HepG2 (cell line): ENCODE measurements around the gene MTF2. TPM values are rescaled to one million over a fixed set of nuclear protein-coding genes. Genes with fewer than 3 reads are reported as not detected.

Experiments used
- AKAP8 ChIP-seq: sonication (generic); formaldehyde crosslinking; IDR thresholded peaks from 2 replicates; pipeline ENCODE4 v1.5.1; 2020; ENCODE audit warnings: mild to moderate bottlenecking, missing genetic modification reagents
- ATF7-NPFF ChIP-seq: sonication (generic); formaldehyde crosslinking; IDR thresholded peaks from 2 replicates; pipeline ENCODE4 v1.8.1; 2023; ENCODE audit warnings: mild to moderate bottlenecking, low read depth, missing genetic modification reagents, moderate library complexity
- BORCS8-MEF2B ChIP-seq: sonication (generic); formaldehyde crosslinking; IDR thresholded peaks from 2 replicates; pipeline ENCODE4 v1.8.0; 2022; ENCODE audit warnings: mild to moderate bottlenecking, missing genetic modification reagents
- ELF1 ChIP-seq: sonication (generic); formaldehyde crosslinking; IDR thresholded peaks from 2 replicates; pipeline ENCODE4 v1.4.0; 2020; ENCODE audit warnings: missing genetic modification reagents
- GATA4 ChIP-seq: sonication (generic); IDR thresholded peaks from 2 replicates; pipeline ENCODE4 v1.6.1; 2016; ENCODE audit warnings: antibody characterized with exemption, low read depth, borderline replicate concordance
- MYC ChIP-seq: sonication (generic); formaldehyde crosslinking; IDR thresholded peaks from 2 replicates; pipeline ENCODE4 v1.9.0; 2021; ENCODE audit warnings: missing genetic modification reagents, borderline replicate concordance
- NFATC3 ChIP-seq: sonication (generic); formaldehyde crosslinking; IDR thresholded peaks from 2 replicates; pipeline ENCODE4 v1.5.1; 2020; ENCODE audit warnings: mild to moderate bottlenecking, missing genetic modification reagents
- NPAS2 ChIP-seq: sonication (generic); formaldehyde crosslinking; IDR thresholded peaks from 2 replicates; pipeline ENCODE4 v1.8.0; 2022; ENCODE audit warnings: mild to moderate bottlenecking, missing genetic modification reagents, borderline replicate concordance
- REL ChIP-seq: sonication (generic); formaldehyde crosslinking; conservative IDR thresholded peaks from 2 replicates; pipeline ENCODE4 v1.8.0; 2022; ENCODE audit warnings: mild to moderate bottlenecking, missing genetic modification reagents, moderate library complexity
- THAP11 ChIP-seq: IDR thresholded peaks from 2 replicates; pipeline ENCODE4 v1.6.1; 2016; ENCODE audit warnings: missing biosample characterization, missing genetic modification reagents
- ZBTB1 ChIP-seq: sonication (generic); formaldehyde crosslinking; IDR thresholded peaks from 2 replicates; pipeline ENCODE4 v1.4.0; 2020; ENCODE audit warnings: missing genetic modification reagents, borderline replicate concordance
- ZBTB38 ChIP-seq: sonication (generic); formaldehyde crosslinking; IDR thresholded peaks from 2 replicates; pipeline ENCODE4 v1.5.1; 2020; ENCODE audit warnings: mild to moderate bottlenecking, missing genetic modification reagents
- ZKSCAN5 ChIP-seq: sonication (generic); formaldehyde crosslinking; IDR thresholded peaks from 2 replicates; pipeline ENCODE4 v1.5.1; 2020; ENCODE audit warnings: mild to moderate bottlenecking, missing genetic modification reagents
- ZNF3 ChIP-seq: IDR thresholded peaks from 2 replicates; pipeline ENCODE4 v1.7.0; 2017; ENCODE audit warnings: inconsistent platforms
- ZSCAN29 ChIP-seq: sonication (generic); formaldehyde crosslinking; conservative IDR thresholded peaks from 2 replicates; pipeline ENCODE4 v1.4.0; 2020; ENCODE audit warnings: mild to moderate bottlenecking, missing genetic modification reagents
- polyA plus RNA-seq, 8 experiments: library from polyadenylated mRNA; depleted of rRNA in 3 of 8; stranded (reverse) in 7 of 8; unstranded in 1 of 8; fragments of >200 nt; fragmentation: Illumina TruSeq in 4 of 8; extraction: Trizol in 4 of 8; gene quantifications; 2 replicates each; pipeline versions ENCODE4 v1.2.1 to v1.2.3, GENCODE V29; 2011 to 2016; ENCODE audit warnings: low read depth in 4 of 8, missing spikeins in 1 of 8, mixed read lengths in 1 of 8; ENCODE audit not compliant: insufficient read depth in 1 of 8
- total RNA-seq, 5 experiments: library from RNA; depleted of rRNA; stranded (reverse); fragments of >200 nt; fragmentation: Illumina TruSeq; extraction: Trizol; gene quantifications; 2 replicates each; pipeline ENCODE4 v1.2.3, GENCODE V29; 2016; ENCODE audit warnings: low read depth in 1 of 5
- TF ChIP-seq, protein P1 (sequence below): sonication (generic); formaldehyde crosslinking; IDR thresholded peaks from 2 replicates; pipeline ENCODE4 v1.4.0; 2020; ENCODE audit warnings: missing genetic modification reagents
- TF ChIP-seq, protein P2 (sequence below): sonication (generic); formaldehyde crosslinking; IDR thresholded peaks from 2 replicates; pipeline ENCODE4 v1.8.0; 2022; ENCODE audit warnings: mild to moderate bottlenecking, missing genetic modification reagents
- TF ChIP-seq, protein P3 (sequence below): sonication (generic); formaldehyde crosslinking; IDR thresholded peaks from 2 replicates; pipeline ENCODE4 v1.4.0; 2020; ENCODE audit warnings: mild to moderate bottlenecking, missing genetic modification reagents

MTF2 gene
- total and polyA plus RNA-seq, 2 of the 13 experiments (the other 11 are each of a cell fraction or from before 2014, with no cell fraction given), result 48.7 to 53.9 TPM

DNA sequence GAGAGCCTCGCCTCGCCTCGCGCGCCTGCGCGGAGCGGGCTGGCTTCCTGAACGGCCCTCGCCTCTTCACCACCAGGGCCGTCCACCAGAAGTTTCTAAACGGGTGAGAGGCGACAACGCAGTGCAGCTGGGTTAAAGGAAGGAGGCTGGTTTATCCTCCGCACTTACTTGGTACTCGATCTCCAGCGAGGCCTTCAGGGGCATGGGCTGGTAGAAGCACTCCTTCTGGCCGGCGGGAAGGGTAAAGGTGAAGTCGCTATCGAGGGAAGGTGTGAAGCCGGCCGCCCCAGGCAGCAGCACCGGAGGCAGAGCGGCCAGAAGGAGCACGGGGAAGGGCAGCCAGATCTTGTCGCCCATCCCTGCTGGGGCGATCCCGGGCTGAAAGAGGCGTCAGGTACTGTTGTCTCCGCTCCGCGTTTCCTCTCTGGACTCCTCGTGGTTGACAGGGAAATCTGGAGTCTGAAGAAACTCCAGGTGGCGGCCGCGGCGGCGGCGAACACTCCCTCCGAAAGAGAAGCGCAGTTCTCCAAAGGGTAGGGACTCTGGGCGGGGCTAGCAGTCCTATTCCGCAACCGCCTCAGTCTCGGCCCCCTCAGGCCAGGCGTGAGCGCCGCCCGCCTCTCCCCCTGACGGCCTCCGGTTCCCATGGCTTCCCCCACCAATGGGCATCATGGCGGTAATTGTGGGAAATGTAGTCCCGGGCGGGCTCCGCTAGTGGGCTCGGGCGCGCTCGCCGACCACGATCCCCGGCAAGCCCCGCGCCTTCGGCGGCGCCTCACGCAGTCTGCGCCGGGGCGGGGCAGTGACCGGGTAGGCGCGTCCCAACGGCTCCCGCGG, 101.0 kb downstream of the MTF2 start, which contains the start of gene TMED5 (continued):
- TF ChIP-seq, protein P1, sequence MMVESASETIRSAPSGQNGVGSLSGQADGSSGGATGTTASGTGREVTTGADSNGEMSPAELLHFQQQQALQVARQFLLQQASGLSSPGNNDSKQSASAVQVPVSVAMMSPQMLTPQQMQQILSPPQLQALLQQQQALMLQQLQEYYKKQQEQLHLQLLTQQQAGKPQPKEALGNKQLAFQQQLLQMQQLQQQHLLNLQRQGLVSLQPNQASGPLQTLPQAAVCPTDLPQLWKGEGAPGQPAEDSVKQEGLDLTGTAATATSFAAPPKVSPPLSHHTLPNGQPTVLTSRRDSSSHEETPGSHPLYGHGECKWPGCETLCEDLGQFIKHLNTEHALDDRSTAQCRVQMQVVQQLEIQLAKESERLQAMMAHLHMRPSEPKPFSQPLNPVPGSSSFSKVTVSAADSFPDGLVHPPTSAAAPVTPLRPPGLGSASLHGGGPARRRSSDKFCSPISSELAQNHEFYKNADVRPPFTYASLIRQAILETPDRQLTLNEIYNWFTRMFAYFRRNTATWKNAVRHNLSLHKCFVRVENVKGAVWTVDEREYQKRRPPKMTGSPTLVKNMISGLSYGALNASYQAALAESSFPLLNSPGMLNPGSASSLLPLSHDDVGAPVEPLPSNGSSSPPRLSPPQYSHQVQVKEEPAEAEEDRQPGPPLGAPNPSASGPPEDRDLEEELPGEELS (CRISPR knock-in tag), result 0 out of 2 replicates have a peak, but pooled peaks have one; percentile 41
- no peak for TF ChIP-seq NPAS2 (CRISPR knock-in tag)
- peak; percentile 10 for TF ChIP-seq ELF1
- 0 out of 2 replicates have a peak, but pooled peaks have one; percentile 24 for TF ChIP-seq ZKSCAN5 (CRISPR knock-in tag)
- peak; percentile 29; the same call in 1 of the 2 replicates for TF ChIP-seq BORCS8-MEF2B (CRISPR knock-in tag)
- TF ChIP-seq GATA4, result 0 out of 2 replicates have a peak, but pooled peaks have one; percentile 36
- TF ChIP-seq MYC (CRISPR knock-in tag), result peak; percentile 82
- TF ChIP-seq ZBTB38 (CRISPR knock-in tag), result peak; percentile 14
- no peak for TF ChIP-seq REL
- TF ChIP-seq ZSCAN29 (CRISPR knock-in tag), result no peak
- TF ChIP-seq NFATC3, result no peak
- TF ChIP-seq AKAP8 (CRISPR knock-in tag), result 0 out of 2 replicates have a peak, but pooled peaks have one; percentile 31
- no peak; the same call in none of the 2 replicates for TF ChIP-seq ATF7-NPFF (CRISPR knock-in tag)
- TF ChIP-seq, protein P2, sequence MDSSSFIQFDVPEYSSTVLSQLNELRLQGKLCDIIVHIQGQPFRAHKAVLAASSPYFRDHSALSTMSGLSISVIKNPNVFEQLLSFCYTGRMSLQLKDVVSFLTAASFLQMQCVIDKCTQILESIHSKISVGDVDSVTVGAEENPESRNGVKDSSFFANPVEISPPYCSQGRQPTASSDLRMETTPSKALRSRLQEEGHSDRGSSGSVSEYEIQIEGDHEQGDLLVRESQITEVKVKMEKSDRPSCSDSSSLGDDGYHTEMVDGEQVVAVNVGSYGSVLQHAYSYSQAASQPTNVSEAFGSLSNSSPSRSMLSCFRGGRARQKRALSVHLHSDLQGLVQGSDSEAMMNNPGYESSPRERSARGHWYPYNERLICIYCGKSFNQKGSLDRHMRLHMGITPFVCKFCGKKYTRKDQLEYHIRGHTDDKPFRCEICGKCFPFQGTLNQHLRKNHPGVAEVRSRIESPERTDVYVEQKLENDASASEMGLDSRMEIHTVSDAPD, result 0 out of 2 replicates have a peak, but pooled peaks have one; percentile 23
- TF ChIP-seq THAP11 (CRISPR knock-in tag), result peak; percentile 98
- no peak for TF ChIP-seq ZBTB1 (CRISPR knock-in tag)
- no peak for TF ChIP-seq ZNF3 (CRISPR knock-in tag)
- TF ChIP-seq, protein P3, sequence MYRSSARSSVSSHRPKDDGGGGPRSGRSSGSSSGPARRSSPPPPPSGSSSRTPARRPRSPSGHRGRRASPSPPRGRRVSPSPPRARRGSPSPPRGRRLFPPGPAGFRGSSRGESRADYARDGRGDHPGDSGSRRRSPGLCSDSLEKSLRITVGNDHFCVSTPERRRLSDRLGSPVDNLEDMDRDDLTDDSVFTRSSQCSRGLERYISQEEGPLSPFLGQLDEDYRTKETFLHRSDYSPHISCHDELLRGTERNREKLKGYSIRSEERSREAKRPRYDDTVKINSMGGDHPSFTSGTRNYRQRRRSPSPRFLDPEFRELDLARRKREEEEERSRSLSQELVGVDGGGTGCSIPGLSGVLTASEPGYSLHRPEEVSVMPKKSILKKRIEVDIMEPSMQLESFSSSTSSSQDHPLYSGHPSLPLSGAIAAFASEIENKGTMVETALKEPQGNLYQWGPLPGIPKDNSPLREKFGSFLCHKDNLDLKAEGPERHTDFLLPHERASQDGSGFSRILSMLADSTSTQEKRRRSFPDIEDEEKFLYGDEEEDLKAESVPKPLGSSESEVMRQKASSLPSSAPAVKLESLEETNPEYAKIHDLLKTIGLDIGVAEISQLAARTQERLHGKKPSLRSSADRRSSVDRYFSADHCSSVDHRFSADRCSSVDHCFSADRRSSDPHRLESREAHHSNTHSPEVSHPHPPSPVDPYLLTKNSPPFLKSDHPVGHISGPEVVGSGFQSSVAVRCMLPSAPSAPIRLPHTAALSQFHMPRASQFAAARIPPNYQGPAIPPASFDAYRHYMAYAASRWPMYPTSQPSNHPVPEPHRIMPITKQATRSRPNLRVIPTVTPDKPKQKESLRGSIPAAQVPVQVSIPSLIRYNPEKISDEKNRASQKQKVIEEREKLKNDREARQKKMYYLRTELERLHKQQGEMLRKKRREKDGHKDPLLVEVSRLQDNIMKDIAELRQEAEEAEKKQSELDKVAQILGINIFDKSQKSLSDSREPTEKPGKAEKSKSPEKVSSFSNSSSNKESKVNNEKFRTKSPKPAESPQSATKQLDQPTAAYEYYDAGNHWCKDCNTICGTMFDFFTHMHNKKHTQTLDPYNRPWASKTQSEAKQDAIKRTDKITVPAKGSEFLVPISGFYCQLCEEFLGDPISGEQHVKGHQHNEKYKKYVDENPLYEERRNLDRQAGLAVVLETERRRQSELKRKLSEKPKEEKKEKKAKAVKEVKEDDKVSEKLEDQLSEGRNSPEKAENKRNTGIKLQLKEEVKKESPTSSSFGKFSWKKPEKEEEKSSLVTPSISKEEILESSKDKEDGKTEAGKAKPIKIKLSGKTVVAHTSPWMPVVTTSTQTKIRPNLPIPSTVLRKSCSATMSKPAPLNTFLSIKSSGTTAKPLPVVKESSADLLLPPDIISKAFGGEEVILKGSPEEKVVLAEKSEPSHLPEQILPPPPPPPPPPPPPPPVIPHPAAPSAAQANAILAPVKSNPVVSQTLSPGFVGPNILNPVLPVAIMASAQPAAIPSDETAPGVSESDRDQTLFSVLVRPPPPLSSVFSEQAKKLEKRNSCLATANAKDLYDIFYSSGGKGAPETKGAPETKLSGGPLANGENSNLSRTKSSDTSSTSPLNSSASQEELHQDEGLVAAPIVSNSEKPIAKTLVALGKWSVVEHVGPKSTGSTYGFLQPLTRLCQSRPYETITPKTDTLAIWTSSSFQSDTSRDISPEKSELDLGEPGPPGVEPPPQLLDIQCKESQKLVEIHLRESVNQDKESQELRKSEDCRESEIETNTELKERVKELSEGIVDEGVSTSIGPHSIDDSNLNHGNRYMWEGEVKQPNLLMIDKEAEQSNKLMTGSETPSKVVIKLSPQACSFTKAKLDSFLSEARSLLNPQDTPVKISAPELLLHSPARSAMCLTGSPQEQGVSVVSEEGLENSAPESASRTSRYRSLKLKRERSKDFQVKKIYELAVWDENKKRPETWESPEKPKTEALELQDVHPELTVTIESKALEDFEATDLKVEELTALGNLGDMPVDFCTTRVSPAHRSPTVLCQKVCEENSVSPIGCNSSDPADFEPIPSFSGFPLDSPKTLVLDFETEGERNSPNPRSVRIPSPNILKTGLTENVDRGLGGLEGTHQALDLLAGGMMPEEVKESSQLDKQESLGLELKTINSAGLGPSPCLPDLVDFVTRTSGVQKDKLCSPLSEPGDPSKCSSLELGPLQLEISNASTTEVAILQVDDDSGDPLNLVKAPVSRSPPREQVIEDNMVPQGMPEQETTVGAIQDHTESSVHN (CRISPR knock-in tag), result peak; percentile 51; the same call in 1 of the 2 replicates
